ENCODE data around the gene TBC1D2. TPM values are rescaled to one million over a fixed set of nuclear protein-coding genes. Genes with fewer than 3 reads are reported as not detected.

Gene TBC1D2, protein sequence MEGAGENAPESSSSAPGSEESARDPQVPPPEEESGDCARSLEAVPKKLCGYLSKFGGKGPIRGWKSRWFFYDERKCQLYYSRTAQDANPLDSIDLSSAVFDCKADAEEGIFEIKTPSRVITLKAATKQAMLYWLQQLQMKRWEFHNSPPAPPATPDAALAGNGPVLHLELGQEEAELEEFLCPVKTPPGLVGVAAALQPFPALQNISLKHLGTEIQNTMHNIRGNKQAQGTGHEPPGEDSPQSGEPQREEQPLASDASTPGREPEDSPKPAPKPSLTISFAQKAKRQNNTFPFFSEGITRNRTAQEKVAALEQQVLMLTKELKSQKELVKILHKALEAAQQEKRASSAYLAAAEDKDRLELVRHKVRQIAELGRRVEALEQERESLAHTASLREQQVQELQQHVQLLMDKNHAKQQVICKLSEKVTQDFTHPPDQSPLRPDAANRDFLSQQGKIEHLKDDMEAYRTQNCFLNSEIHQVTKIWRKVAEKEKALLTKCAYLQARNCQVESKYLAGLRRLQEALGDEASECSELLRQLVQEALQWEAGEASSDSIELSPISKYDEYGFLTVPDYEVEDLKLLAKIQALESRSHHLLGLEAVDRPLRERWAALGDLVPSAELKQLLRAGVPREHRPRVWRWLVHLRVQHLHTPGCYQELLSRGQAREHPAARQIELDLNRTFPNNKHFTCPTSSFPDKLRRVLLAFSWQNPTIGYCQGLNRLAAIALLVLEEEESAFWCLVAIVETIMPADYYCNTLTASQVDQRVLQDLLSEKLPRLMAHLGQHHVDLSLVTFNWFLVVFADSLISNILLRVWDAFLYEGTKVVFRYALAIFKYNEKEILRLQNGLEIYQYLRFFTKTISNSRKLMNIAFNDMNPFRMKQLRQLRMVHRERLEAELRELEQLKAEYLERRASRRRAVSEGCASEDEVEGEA
- total RNA-seq, result 18.4 and 92.9 TPM in 2 replicates

DNA sequence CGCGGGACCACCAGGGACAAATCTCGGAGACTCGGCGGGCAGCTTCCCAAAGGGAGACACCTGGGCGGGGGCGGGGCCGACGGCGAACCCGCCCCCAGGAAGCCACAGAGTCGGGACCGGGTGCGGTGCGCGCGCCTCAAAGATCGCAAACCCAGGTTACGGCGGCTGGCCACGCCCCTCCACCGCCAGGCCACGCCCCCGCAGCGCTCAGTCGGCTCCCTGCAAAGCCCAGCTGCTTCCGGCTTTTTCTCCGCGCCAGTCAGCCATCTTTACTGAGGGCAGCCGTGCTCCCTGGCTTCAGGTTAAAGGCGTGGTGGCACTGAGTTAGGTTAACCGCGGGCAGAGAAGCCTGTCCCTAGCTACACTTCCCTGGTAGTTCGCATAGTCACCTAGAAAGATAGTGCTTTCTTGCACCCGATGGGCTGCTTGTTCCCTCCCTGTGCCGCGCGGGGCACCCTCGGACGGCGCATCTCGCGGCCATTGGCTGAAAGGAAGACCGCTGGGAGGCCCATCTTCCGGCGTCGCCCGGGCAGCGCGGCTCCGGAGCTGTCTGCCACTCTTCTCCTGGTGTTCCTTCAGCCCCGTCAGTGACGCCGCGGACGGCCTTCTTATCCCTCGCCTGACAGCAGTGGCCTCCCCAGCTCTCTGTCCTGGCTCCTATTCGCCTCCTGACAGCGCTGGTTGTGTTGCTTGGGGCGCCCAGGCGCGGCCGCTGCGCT lies at the start of gene TBC1D2:
Gene TBC1D2 (minus strand): TSS at position 72 of the 719 bp plus-strand sequence. CDS start 108 bp downstream, outside the sequence.

DNA sequence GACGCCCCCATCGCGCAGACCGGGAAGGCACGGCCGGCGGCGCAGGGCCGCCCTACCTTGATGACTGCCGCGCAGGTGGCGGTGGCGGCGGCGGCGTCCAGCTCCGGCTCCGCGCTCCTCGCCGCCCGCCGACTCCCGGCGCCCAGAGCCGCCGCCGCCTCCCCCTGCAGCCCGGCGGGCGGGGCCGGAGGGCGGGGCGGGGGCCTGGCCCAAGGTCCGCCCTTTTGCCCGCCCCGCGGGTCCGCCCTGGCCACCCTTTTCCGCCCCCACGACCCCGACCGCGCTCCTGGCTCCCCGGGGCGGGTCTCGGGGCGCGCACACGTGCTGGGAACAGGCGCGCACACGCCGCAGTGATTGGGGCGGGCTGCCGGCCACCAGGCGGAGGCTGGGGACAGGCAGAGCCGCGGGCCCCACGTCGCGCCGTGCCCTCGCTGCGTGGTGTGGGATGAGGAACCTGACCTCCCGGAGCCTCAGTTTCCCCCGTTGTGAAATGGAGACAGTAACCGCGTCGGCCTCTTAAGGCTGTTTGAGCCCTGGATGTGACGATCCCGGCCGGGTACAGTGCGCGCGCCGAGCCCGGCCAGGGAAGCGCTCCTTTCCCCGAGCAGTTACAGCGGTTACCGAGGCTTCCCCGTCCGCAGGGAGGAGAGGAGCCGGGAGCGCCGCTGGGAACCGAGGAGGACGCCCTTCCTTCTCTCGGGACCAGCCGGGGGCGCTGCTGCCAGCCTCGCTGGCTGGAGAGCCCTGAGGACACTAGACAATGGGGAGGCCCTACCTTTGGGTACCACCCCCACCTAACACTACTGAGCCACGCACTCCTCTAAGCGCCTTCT lies 62.7 kb downstream of the TBC1D2 start, which contains the start of gene CORO2A:
Gene CORO2A (minus strand): TSS at position 135 of the 833 bp plus-strand sequence. CDS start 34,977 bp downstream, outside the sequence.

Other genes starting within 250 kb of the TBC1D2 start
- 46.5 and 74.0 TPM in 2 replicates for gene NANS, start 198.9 kb downstream of the TBC1D2 start, total RNA-seq
- 7.5 and 10.9 TPM in 2 replicates for gene TRIM14, start 136.4 kb downstream of the TBC1D2 start, total RNA-seq
- gene CORO2A, start 63.0 kb downstream of the TBC1D2 start, total RNA-seq, result 2.7 and 3.1 TPM in 2 replicates

All from mesangial cell (primary cell).